GM12878 (cell line): ENCODE results near the gene C20orf144. TPM values are rescaled to one million over a fixed set of nuclear protein-coding genes. Genes with fewer than 3 reads are reported as not detected.

Experiments
- ATAC-seq: fragments of 200-7000 bp; cut with Tn5 transposase; 3 replicates; pipeline ENCODE4 v1.9.1; 2020; ENCODE audit warnings: mild to moderate bottlenecking, moderate library complexity
- BruUV-seq: library from RNA; stranded (reverse); fragments of 400-500 nt; replicated peaks from 2 replicates; lab custom pipeline; 2021; lab: Mats Ljungman, UMichigan
- CTCF ChIA-PET: fragments of 300-600 bp; sonication (Branson Sonifier 250); formaldehyde crosslinking; extraction: SDS; loops from one replicate; lab custom pipeline; 2021; ENCODE audit warnings: inconsistent platforms; lab: Yijun Ruan, JAX
- POLR2A ChIA-PET: fragments of 350-600 bp; formaldehyde crosslinking; extraction: SDS; loops from one replicate; lab custom pipeline; 2021; ENCODE audit warnings: inconsistent platforms; lab: Charles Lee
- RAD21 ChIA-PET: fragments of 300-600 bp; sonication (Branson Sonifier 250); formaldehyde crosslinking; loops from one replicate; lab custom pipeline; 2023; ENCODE audit warnings: antibody characterized with exemption; ENCODE audit not compliant: unreplicated experiment; lab: Charles Lee
- SMC1A ChIA-PET: fragments of 300-600 bp; sonication (Branson Sonifier 250); formaldehyde crosslinking; loops from one replicate; lab custom pipeline; 2023; ENCODE audit not compliant: unreplicated experiment, uncharacterized antibody; lab: Charles Lee
- DNase-seq: peaks from one replicate; pipeline ENCODE4 v3.0.0-alpha.2; 2011; ENCODE audit warnings: low read depth, low spot score
- FAIRE-seq: peaks from 3 replicates; lab custom pipeline; 2011; peaks lifted over from hg19 to GRCh38; lab: Jason Lieb, UNC
- H2AFZ ChIP-seq: 2 replicates; pipeline ENCODE4 v1.6.0; 2011; ENCODE audit warnings: low read depth, low read length, control low read depth; ENCODE audit not compliant: control insufficient read depth
- H3K27ac ChIP-seq: 2 replicates; pipeline ENCODE4 v1.5.1; 2011; ENCODE audit warnings: control low read depth; ENCODE audit not compliant: control insufficient read depth, insufficient read depth
- H3K27me3 ChIP-seq, 2 experiments: replicated peaks in 1 of 2; 2 replicates each; pipeline versions ENCODE4 v1.6.0 to v1.6.1; 2011; ENCODE audit warnings: low read length in 1 of 2; ENCODE audit not compliant: control insufficient read depth in 2 of 2, insufficient read depth in 2 of 2
- H3K36me3 ChIP-seq, 2 experiments: 2 replicates each; pipeline ENCODE4 v1.5.1; 2011; ENCODE audit warnings: low read length in 1 of 2; ENCODE audit not compliant: control insufficient read depth in 2 of 2, insufficient read depth in 2 of 2
- H3K4me1 ChIP-seq: 2 replicates; pipeline ENCODE4 v1.6.1; 2011; ENCODE audit warnings: mild to moderate bottlenecking, low read length, moderate library complexity, mixed read lengths; ENCODE audit not compliant: control insufficient read depth, insufficient read depth
- H3K4me2 ChIP-seq: 2 replicates; pipeline ENCODE4 v1.6.0; 2011; ENCODE audit warnings: control low read depth; ENCODE audit not compliant: control insufficient read depth, insufficient read depth
- H3K4me3 ChIP-seq: fragments of 200-600 bp; sonication (generic); 2 replicates; pipeline ENCODE4 v1.5.1; 2016
- H3K79me2 ChIP-seq: 2 replicates; pipeline ENCODE4 v1.6.0; 2011; ENCODE audit warnings: low read length; ENCODE audit not compliant: control insufficient read depth, insufficient read depth
- H3K9ac ChIP-seq: 2 replicates; pipeline ENCODE4 v1.8.0; 2011; ENCODE audit warnings: low read length, control low read depth, mixed read lengths; ENCODE audit not compliant: control insufficient read depth, insufficient read depth
- H3K9me3 ChIP-seq: replicated peaks from 3 replicates; pipeline ENCODE4 v1.5.1; 2011; ENCODE audit warnings: mild to moderate bottlenecking, low read length; ENCODE audit not compliant: control insufficient read depth, insufficient read depth
- H4K20me1 ChIP-seq: 2 replicates; pipeline ENCODE4 v1.6.0; 2011; ENCODE audit not compliant: control insufficient read depth, insufficient read depth
- BCL11A ChIP-seq: IDR thresholded peaks from 2 replicates; pipeline ENCODE4 v1.6.1; 2011; ENCODE audit warnings: low read depth, low read length
- CBFB ChIP-seq: IDR thresholded peaks from 2 replicates; pipeline ENCODE4 v1.6.1; 2016; ENCODE audit warnings: antibody characterized with exemption, low read depth
- CHD1 ChIP-seq: IDR thresholded peaks from 2 replicates; pipeline ENCODE4 v1.6.1; 2012; ENCODE audit warnings: low read depth, low read length, improper control_type of control experiment
- IRF4 ChIP-seq: IDR thresholded peaks from 2 replicates; pipeline ENCODE4 v1.6.1; 2011; ENCODE audit warnings: low read depth, low read length
- NFXL1 ChIP-seq: fragments of 450-650 bp; IDR thresholded peaks from 2 replicates; pipeline ENCODE4 v1.6.1; 2017; ENCODE audit warnings: antibody characterized with exemption, mild to moderate bottlenecking, borderline replicate concordance
- NFYB ChIP-seq: IDR thresholded peaks from 2 replicates; pipeline ENCODE4 v1.6.1; 2011; ENCODE audit warnings: low read depth, mild to moderate bottlenecking, low read length, improper control_type of control experiment, moderate library complexity; ENCODE audit not compliant: insufficient read depth
- RB1 ChIP-seq: fragments of 450-650 bp; formaldehyde crosslinking; IDR thresholded peaks from 2 replicates; pipeline ENCODE4 v1.6.1; 2017; ENCODE audit warnings: mild to moderate bottlenecking, borderline replicate concordance
- RCOR1 ChIP-seq: conservative IDR thresholded peaks from 2 replicates; pipeline ENCODE4 v1.6.1; 2012; ENCODE audit warnings: low read depth, low read length, improper control_type of control experiment
- RFX5 ChIP-seq: IDR thresholded peaks from 2 replicates; pipeline ENCODE4 v1.6.1; 2011; ENCODE audit warnings: low read depth, low read length, improper control_type of control experiment
- SMC3 ChIP-seq: IDR thresholded peaks from 2 replicates; pipeline ENCODE4 v1.6.1; 2011; ENCODE audit warnings: low read length, improper control_type of control experiment, borderline replicate concordance
- YY1 ChIP-seq: IDR thresholded peaks from 2 replicates; pipeline ENCODE4 v1.6.1; 2011; ENCODE audit warnings: low read depth, mild to moderate bottlenecking, low read length
- ZNF622 ChIP-seq: fragments of 450-650 bp; IDR thresholded peaks from 2 replicates; pipeline ENCODE4 v1.6.1; 2017; ENCODE audit warnings: mild to moderate bottlenecking, inconsistent platforms
- ZZZ3 ChIP-seq: IDR thresholded peaks from 2 replicates; pipeline ENCODE4 v1.6.1; 2011; ENCODE audit warnings: low read depth; ENCODE audit not compliant: control insufficient read depth, insufficient read length
- WGBS: methylation state at CpG from one replicate; pipeline ENCODE4 v1.1.6; 2016; ENCODE audit warnings: low lambda C conversion rate; ENCODE audit not compliant: insufficient replicate concordance, insufficient coverage; ENCODE audit errors: missing lambda C conversion rate; 5-methylcytosine and 5-hydroxymethylcytosine counted together
- in situ Hi-C: fragments of 300-500 bp; cut with MboI; formaldehyde crosslinking; loops from 9 replicates; pipeline ENCODE4 v1.14.3; 2018; ENCODE audit warnings: mixed read lengths
- intact Hi-C: fragments of 100-400 bp; cut with micrococcal nuclease; formaldehyde crosslinking; loops from one replicate; pipeline ENCODE4 v1.14.2; 2022; ENCODE audit not compliant: unreplicated experiment
- polyA plus RNA-seq, 11 experiments: library from polyadenylated mRNA; depleted of rRNA in 4 of 11; unstranded in 6 of 11; stranded (reverse) in 5 of 11; fragments of >200 nt; fragmentation: Nextera tagmentation in 4 of 11; fragmentation: Illumina TruSeq in 1 of 11; extraction: Ambion mirVana in 4 of 11; extraction: Trizol in 1 of 11; gene quantifications; 1 replicate in 1 of 11; 2 replicates in 10 of 11; pipeline versions ENCODE4 v1.2.1 to v1.2.3, GENCODE V29; 2011 to 2016; ENCODE audit warnings: inconsistent platforms in 2 of 11, missing spikeins in 2 of 11, low read depth in 1 of 11
- total RNA-seq, 4 experiments: library from RNA; depleted of rRNA in 3 of 4; stranded (reverse); fragments of >200 nt in 3 of 4; fragmentation: Illumina TruSeq in 1 of 4; extraction: Trizol in 1 of 4; gene quantifications; 2 replicates each; pipeline versions ENCODE4 v1.2.1 to v1.2.3, GENCODE V29; 2013 to 2021

The C20orf144 gene
- total and polyA plus RNA-seq, 10 of the 15 experiments (the other 5 are each of a cell fraction or from before 2014, with no cell fraction given): 0.04 to 0.62 (median 0.23) TPM; not detected in 2

- intact Hi-C loops: no loop called here
- Histone ChIP-seq H3K4me3 (no peak overlapping the region), H3K4me2 (no peak overlapping the region), H3K4me1 (no peaks in the 10 kb centered on the region), H4K20me1 (no peaks in the 10 kb centered on the region), H3K79me2 (no peaks in the 10 kb centered on the region), H3K36me3 (peaks cover 2 to 7% of the 10 kb centered on the region in 2 experiments; a peak in 3 of 4 replicates), H2AFZ (no peak overlapping the region), H3K27ac (no peak overlapping the region), H3K9ac (no peak overlapping the region), H3K9me3 (no peaks in the 10 kb centered on the region), H3K27me3 (no peaks in the 10 kb centered on the region)
- ChIA-PET POLR2A (interaction anchor here (0.7 kb wide), 1 partner anchor 1302 kb away, joined by 3 read pairs; no protein-coding TSS in a partner anchor), SMC1A (interaction anchor here (1.3 kb wide), 1 partner anchor 11 kb away, joined by 3 read pairs; no protein-coding TSS in a partner anchor), CTCF (no interaction called here), RAD21 (no interaction called here)
- BruUV-seq: no TSS peak
- DNase-seq (no peak), ATAC-seq (no peak), FAIRE-seq (no peak)
- TF ChIP-seq IRF4 (no peak), ZNF622 (no peak), CHD1 (no peak), BCL11A (no peak), CBFB (no peak), NFXL1 (no peak), SMC3 (no peak), RCOR1 (no peak), NFYB (no peak), RFX5 (no peak), YY1 (no peak), RB1 (no peak), ZZZ3 (no peak)
- in situ Hi-C loops: no loop called here
- WGBS: 92% methylated on average over 3 of the region's 3 CpGs
Measured at GRCh38 chr20:33635341-33635740, 26.8 kb upstream of the C20orf144 start.
